ENCODE data around the gene LIPM.

- TF ChIP-seq CTCF (IDR thresholded peaks at IDR 0.05) = no peak
- no peak for TF ChIP-seq POLR2A (IDR thresholded peaks at IDR 0.05)
Observed at GRCh38 chr10:88852327-88852726, 49.8 kb downstream of the LIPM start.
